Stimulated activated CD8-positive, alpha-beta memory T cell treated with anti-CD3 and anti-CD28 coated beads, Interleukin-7, amount 100 ng/mL, for 48 hours (primary cell): ENCODE results near the gene MDFIC2.

Experiments
- DNase-seq, 2 donors: peaks; one replicate each; pipeline ENCODE4 v3.0.0-alpha.2; 2020; ENCODE audit warnings: low read depth in 1 of 2; ENCODE audit errors: extremely low read depth in 1 of 2

The MDFIC2 gene

GRCh38 chr3:70183781-70184504 is 128.5 kb downstream of the MDFIC2 start:
- no peak for DNase-seq

DNA sequence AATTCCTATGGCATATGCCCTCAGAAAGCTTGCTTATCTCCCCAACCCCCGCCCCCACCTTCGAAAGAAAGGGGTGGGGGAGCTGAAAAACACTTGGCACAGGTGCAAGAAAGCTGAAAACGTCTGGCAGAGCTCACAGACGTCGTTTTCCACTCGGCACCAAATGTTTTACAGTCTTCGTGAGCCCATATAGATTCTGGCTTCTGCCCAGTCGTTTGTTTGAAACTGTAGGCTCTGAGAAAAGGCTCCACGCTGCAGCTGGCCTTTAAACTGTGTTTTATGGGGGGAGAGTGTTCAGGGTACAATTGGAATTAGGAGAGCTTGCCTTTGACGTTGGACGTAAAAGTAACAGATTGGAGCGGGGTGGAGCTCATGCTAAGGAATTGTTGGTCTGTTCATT is 130.3 kb downstream of the MDFIC2 start:
- no peak for DNase-seq

GRCh38 chr3:70180664-70181063 is 131.8 kb downstream of the MDFIC2 start:
- no peak for DNase-seq

DNA sequence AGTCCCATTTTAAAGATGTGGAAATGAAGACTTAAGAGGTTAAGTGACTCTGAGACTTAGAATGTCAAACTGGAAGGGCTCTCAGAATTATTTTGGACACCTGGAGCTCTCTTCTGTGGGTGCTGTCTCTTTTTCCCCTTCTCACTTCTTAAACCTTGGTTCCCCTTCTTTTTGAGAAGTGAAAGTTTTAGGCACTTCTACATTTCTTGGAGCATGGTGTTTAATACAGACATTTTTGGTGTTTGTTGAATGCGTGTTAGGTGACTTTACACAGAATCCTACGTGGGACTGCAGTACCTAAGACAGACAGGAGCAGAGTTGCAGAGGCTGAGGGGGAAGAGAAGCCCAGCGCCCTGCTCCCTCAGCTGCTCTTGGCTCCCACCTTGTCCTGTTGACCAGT is 133.3 kb downstream of the MDFIC2 start:
- DNase-seq, result no peak

GRCh38 chr3:70177881-70178645 is 134.4 kb downstream of the MDFIC2 start:
- no peak for DNase-seq

DNA sequence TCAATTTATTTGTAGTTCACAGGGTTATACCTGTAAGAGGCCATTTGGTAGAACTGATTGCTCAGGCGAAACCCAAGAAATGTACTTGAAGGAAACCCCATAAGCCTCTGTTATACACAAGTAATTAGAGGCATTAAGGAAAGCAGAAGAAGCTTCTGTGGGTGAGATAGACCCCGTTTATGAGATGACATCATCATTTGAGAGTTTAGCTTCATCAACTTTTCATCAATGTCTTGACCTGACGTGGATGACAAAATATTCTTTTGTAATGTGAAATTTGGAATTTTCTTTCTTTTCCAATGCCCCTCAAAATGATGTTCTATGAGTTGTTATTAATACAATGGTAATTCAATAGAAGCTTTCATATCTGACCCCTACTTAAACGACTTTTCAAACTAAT is 136.2 kb downstream of the MDFIC2 start:
- no peak for DNase-seq

DNA sequence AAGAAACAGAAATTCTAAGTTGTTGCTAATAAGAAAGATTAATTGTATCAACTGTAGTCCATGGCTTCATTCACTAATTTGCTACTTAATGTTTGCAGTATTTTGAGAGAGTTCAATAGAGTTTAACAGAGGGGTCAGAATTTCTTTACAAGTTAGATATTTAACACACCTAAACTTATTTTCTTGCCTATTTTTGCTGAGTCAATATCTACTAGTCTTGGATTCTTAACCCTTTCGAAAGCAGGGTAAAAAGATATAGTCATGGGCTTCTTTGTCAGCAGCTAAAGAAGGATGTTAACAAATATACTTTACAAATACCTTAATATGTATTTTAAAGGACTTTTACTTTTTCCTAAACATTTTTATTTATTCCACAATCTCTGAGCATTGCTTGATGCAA is 155.6 kb downstream of the MDFIC2 start:
- DNase-seq, result no peak

DNA sequence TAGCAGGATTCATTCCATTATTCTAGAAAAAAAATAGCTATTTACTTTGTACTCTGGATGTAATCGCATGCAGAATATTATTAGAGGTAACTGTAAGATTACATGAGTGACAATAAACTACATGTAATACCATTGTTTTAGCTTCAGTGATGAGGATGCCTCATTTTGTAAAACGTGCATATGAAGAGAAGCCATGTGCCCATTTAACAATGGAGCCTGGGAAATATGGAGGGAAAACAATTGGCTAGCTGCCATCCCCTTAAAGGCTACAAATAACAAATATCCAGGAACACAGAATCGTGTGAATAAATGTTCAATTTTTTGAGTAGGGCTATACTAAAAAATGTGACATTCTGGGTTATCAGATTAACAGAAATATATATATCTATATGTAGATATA is 161.8 kb downstream of the MDFIC2 start:
- no peak for DNase-seq

DNA sequence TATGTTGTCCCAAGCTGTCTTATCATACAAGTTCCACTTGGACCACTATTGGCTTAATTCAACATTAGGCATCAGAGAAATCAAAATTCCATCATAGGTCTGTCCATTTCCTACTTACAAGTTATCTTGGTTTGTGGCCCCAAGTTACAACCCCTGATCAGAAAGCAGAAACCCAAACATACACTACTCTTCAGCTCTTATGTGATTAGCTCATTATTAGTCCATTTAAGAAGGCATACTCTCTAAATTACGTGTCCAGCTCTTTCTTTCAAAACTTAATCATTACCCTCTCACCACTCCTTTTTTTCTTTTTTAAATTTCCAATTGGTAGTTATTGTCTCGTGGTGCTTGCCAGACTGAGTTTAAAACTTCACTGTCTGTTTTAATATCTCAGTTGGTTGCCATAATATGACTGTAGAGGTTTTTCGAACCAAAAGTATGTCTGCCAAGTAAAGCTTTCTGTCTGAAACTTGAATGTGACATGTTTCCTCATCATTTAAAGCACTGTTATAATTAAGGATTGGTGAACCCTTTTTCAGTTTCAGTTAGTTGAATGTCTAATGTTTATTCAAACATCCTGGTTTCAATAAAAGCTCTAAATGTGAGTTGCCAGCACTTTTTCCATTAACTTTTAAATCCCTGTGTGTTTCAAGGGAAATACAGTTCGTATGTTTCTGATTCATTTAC is 162.6 kb downstream of the MDFIC2 start:
- DNase-seq, result no peak
